Stimulated activated CD8-positive, alpha-beta memory T cell treated with anti-CD3 and anti-CD28 coated beads, Interleukin-4, amount 100 ng/mL, for 1 hour (primary cell): ENCODE measurements around the gene LGALS1.

Source experiments
- DNase-seq, 2 donors: peaks; one replicate each; pipeline ENCODE4 v3.0.0-alpha.2; 2020; ENCODE audit warnings: low read depth in 2 of 2, low spot score in 1 of 2

The LGALS1 gene

GRCh38 chr22:37661160-37661924 is 14.1 kb upstream of the LGALS1 start:
- DNase-seq = no peak

GRCh38 chr22:37662039-37662438 is 13.4 kb upstream of the LGALS1 start:
- DNase-seq = no peak

GRCh38 chr22:37663521-37664140 is 11.8 kb upstream of the LGALS1 start:
- no peak for DNase-seq

GRCh38 chr22:37664249-37665101 is 11.0 kb upstream of the LGALS1 start:
- DNase-seq = no peak

- no peak for DNase-seq
These were observed 9.9 kb upstream of the LGALS1 start for GRCh38 chr22:37665487-37665886.

- no peak for DNase-seq
These were observed 5.8 kb upstream of the LGALS1 start for GRCh38 chr22:37669586-37669985.

- no peak for DNase-seq
These were observed 3.1 kb upstream of the LGALS1 start for GRCh38 chr22:37672206-37672919.

- no peak for DNase-seq
These were observed 2.4 kb upstream of the LGALS1 start for GRCh38 chr22:37672920-37673455.

GRCh38 chr22:37674248-37674647 is 1.2 kb upstream of the LGALS1 start:
- DNase-seq = no peak

- no peak for DNase-seq
These were observed 697 bp downstream of the LGALS1 start for GRCh38 chr22:37675930-37676735.

- DNase-seq = peak; percentile 89 to 91
These were observed 1.5 kb downstream of the LGALS1 start for GRCh38 chr22:37676736-37677492.

GRCh38 chr22:37677493-37677974 is 2.1 kb downstream of the LGALS1 start:
- DNase-seq = peak in 1 of 2 donors; percentile 34

GRCh38 chr22:37678372-37678771 is 2.9 kb downstream of the LGALS1 start:
- DNase-seq = no peak

GRCh38 chr22:37679670-37680069 is 4.2 kb downstream of the LGALS1 start:
- DNase-seq = no peak

- no peak for DNase-seq
These were observed 4.9 kb downstream of the LGALS1 start for GRCh38 chr22:37680191-37680851.

GRCh38 chr22:37681001-37681424 is 5.6 kb downstream of the LGALS1 start:
- no peak for DNase-seq

- peak in 1 of 2 donors; percentile 64 for DNase-seq
These were observed 6.2 kb downstream of the LGALS1 start for GRCh38 chr22:37681556-37682049.

- no peak for DNase-seq
These were observed 9.6 kb downstream of the LGALS1 start for GRCh38 chr22:37684803-37685615.
